ENCODE measurements around the gene CAB39.

GRCh38 chr2:230696670-230697069 lies 16.0 kb upstream of the CAB39 start:
- TF ChIP-seq POLR2AphosphoS5 (IDR thresholded peaks at IDR 0.05; ENCODE audit: low read depth, low read length), result no peak
- TF ChIP-seq POLR2A (IDR thresholded peaks at IDR 0.05; ENCODE audit: low read depth, low read length), result no peak
